ENCODE measurements around the gene URB2.
"Not testable (repeated sequence)": the region's sequence is repeated elsewhere in the genome, so short reads cannot be mapped to it uniquely, and the experiment has no call there.

URB2 gene

GRCh38 chr1:229694053-229694693 is 68.1 kb downstream of the URB2 start:
- no peak for DNase-seq

- no peak for DNase-seq
Measured at GRCh38 chr1:229696385-229696784, 70.3 kb downstream of the URB2 start.

- no peak for DNase-seq
Measured at GRCh38 chr1:229699613-229700267, 73.7 kb downstream of the URB2 start.

GRCh38 chr1:229704157-229704556 is 78.1 kb downstream of the URB2 start:
- DNase-seq = no peak

- not testable (repeated sequence) for DNase-seq
Measured at GRCh38 chr1:229705152-229705551, 79.1 kb downstream of the URB2 start.

GRCh38 chr1:229707127-229707526 is 81.1 kb downstream of the URB2 start:
- not testable (repeated sequence) for DNase-seq

GRCh38 chr1:229709500-229710013 is 83.5 kb downstream of the URB2 start:
- DNase-seq = no peak
